GM21447 (cell line): ENCODE results near the gene TNFSF4.

Source experiments
- ATAC-seq: cut with Tn5 transposase; IDR thresholded peaks from one replicate; pipeline ENCODE4 v1.9.1; 2021; ENCODE audit not compliant: unreplicated experiment

TNFSF4 gene

DNA sequence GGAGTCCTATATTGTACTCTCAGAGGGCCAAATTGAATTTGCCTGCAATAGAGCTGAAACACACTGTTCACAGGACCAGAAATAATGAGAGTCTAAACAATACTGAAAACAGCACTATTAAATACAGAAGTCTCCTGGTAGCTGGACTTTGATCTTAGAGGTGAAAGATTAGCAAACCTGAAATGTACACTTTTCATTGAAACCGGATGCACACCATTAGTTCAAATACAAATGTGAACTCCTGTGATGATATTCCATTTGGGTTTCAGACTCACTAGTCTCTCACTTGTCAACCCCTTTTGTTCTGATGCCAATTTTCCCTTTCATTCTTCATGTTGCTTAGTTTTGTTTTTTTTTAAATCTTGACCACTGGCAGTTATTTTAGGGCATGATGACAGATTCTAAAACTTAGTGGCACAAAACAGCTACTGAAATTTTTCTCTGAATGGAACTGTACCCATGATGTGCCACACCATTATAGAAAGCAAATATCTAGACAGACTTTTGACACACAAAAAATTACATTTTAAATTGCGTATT lies 5.9 kb upstream of the TNFSF4 start:
- ATAC-seq = peak; percentile 77

DNA sequence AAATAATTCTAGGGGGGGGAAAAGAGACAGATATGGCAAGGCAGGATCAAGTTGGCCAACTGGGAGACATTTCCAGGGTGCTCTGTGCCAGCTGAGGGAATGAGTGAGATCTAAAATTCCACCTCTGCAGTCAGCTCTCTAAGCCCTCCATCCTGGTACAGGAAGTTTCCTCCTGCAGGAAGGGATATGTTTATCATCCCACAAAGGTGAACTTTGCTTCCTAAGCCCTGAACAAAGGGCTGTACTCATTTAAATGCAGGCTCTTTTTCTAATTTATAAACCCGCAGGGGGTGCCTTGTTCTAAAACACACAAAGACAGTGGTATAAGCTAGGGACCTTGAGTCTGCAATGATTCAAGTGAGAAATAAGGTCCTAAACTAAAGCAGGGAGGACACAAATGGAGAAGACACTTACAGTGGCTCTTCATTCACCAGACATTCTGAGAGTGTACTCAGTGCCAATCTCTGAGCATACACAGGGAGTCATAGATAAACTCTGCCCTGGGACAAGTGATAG lies 3.6 kb upstream of the TNFSF4 start:
- ATAC-seq = no peak

DNA sequence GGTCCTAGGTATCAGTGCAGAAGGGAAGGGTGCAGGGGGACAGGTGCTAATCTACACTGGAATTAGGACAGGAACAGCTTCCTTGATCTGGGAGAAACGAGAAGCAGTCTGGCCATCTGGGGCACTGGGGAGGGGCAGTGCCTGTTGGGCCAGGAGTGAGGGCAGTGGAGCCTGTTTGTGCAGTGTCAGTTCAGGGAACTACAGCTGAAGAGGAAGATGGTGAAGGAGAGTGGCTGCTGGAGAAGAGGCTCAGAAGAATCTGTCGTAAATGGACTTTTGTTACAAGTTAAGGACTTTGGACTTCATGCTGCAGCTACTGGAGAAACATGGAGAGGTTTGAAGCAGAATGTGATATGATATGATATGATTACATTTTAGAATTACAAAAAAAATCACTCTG lies 3.2 kb upstream of the TNFSF4 start:
- no peak for ATAC-seq

DNA sequence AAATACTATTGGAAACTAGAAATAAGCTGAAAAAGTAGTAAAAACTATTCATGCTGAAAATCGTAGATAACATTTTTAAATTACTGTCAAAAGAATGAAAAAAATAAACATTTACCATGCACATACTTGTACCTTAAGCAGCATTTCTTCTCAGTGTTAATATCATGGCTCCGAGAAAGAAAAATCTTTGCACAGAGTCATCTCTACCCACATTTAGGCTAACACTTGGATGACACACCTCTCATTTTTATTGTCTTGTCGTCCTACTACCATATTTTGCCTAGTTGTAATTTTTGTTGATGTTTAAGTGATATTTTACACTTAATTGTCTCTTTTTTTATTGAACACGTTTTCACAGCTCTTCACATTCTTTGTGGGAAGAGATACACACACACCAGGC lies 1.7 kb upstream of the TNFSF4 start:
- no peak for ATAC-seq

DNA sequence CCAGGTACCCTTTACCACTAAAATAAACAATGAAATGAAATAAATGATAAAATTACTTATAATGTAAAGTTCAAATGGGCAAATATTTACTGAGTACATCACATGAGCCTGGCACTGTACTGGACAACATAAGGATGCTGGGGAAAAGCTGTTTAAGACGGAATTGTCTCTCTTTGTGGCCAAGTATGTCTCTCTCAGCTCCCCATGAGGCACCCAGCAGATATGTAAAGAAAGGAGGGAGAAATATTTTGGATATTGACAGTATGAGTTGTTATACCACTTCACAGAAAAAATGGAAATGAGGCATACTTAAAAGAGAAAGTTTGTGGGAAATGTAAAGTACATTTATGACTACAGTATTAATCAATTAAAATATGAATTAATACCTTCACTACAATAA lies 1.0 kb upstream of the TNFSF4 start:
- ATAC-seq = no peak

DNA sequence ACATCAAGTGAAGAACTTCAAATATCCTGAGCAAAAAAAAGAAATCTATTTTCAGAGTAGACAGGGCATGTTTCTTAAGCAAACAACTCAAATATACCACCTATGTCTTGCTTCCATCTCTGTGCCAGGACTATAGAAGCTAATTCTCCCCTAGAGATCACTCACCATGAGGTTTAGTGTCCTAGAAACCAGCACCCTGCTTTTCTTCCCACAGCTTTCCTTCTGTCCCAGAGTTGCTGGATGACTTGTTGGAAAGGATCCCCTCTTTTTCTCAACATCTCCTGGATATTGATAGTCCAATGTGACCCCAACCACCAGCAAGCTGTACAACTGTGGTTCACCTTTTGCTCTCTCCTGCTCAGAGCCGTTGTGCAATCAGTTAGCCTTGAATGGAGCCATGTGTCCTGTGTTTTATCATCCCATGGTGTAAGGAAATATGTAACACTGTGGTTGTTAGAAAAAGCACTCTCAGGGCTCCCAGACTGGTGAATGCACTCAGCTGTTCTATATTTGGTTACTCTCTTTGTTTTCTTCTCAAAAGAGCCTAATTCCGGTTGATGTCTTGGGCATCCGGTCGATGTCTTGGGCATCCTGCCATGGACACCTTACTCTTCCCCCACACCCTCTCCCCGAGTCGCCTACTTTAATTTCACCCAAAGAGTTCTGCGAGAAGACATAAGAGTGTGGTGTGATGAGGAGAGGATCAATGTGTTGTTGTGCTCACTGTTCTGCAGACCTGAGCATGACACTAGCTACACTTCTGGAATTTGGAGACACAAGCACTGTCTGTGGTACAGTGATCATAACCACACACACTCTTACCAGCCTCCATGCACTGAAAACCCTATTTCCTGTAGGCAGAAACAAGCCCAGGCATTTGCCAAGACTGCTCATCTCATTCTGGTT lies 1.7 kb downstream of the TNFSF4 start:
- ATAC-seq = no peak

DNA sequence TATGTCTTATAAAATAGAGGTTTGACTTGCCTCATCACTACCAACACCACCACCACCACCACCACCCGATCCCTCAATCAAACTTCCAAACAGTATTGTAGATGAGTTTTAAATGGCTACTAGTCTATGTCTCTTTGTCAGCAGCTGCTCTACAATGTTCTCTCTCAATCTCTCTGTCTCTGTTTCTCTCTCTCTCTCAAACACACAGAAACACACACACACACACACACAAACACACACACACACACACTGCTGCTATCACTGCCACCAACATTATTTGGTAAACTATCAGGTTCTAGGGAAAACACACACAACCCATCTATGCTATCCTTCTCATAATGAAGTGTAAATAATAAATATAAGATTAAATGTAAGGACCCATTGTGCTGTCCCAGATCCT lies 2.4 kb downstream of the TNFSF4 start:
- no peak for ATAC-seq

DNA sequence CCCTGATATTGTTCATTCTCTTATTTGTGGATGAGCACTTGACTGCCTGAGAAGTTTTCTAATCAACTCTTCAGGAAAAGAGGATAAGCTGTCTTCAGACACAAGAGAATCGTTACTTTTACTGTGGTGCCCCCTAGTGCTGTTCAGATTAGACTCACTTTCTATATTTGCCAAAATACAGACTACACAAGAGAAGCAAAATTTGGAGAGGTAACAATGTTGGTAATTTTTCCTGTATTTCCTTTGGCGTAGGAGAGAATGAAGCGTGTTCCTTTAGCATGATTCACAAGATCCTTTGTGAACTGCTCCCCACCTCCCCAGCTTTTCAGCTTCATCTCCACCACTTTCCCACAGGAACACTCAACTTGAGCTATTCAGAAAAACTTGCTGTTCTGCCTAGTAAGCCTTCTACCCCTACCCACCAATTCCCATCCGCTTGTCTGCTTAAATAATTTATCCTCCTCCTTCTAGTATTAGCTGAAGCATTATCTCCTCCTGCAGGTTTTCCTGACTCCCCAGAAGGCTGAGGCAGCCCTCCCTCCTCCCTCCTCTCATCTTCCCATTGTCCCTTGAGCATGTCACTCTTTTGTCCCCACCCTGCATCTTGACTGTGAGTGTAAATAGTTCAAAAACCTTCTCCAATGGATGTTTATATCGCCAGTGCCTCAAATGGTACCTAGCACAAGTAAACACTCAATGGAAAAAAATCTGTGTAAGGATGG lies 4.5 kb downstream of the TNFSF4 start:
- ATAC-seq = no peak

DNA sequence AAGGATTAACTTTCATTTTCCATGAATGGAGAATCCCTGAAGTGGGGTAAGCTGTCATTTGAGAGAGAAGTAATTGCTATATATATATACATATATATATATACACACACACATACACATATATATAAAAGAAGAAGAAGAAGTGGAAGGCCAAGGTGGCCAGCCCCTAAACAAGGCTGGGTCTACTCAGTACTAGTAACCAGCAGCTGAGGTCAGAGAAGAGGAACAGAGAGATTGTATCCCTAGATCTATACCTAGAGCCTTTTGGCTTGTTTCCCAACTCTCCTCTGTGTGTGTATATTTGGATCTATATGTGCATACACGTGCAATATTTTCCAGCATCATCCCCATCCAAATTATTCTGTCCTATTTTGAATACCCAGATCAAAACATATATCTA lies 5.2 kb downstream of the TNFSF4 start:
- ATAC-seq = no peak

DNA sequence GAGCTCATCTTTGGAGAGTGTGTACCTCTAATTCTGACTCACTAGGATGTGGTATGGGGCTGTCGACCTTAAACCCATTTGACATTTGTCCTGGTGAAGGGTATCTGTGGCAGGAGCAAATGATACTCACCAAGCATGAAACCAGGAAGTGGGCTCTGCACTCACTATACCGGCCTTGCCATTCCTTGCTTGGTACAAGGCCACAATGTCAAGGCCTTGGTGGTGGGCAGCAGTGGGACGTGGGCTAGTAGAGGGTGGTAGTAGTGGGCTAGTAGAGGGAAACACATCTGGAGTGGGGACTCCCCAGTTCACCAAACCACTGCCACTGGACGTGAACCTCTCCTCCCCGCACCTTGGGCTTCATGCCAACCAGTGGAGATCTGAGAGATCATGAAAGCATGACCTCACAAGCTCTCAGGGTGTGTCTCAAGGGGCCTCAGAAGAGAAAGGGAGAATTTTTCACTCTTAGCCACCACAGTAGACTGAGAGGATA lies 11.5 kb downstream of the TNFSF4 start:
- ATAC-seq = peak; percentile 78

DNA sequence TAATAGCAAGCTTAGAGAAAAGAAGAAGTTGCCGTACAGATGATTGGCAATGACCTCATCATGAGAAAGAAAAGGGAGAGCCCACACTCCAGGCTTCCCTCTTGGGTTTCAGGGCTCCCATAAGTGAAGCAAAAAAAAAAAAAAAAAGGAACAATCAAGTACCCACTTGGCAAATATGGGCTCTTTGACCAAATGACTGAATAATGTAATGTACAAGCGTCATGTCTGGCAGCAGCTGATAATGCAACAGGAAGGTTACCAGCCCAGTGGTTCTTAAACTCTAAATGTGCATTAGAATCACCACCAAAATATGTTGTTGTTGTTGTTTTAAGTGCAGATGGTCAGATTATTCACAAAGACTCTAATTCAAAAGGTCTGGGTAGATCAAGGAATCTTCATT lies 13.5 kb downstream of the TNFSF4 start:
- no peak for ATAC-seq

DNA sequence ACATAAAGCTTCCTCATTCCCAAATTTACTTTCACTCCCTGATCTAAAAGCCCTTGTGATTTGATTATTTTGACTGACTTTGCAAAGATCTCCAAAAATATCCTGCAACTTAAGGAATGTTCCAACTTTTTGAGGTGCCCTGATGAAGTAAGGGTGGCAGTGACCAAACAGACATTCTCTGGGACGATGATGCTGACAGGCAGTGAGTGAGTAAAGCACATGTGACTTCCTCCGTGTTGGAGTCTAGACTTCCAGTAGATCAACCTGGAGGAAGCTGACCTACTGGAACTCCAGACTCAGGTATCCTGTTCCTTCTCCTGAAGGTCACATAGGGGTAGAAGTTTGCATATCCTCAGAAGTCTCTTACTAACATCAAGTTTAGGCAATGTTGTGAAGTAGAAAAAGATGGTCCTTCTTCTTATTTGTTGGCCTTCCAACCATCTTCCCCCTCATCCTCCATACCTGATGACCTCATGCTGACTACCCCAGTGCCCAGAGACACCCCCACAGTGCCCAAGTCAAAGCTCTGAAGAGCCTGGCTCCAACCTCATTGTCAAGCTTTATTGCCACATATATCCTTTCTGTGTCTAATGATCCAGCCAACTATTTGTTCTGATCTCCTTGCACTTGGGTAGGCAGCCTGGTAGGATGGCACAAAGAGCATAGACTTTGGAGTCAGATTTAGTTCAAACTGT lies 16.0 kb downstream of the TNFSF4 start:
- no peak for ATAC-seq

DNA sequence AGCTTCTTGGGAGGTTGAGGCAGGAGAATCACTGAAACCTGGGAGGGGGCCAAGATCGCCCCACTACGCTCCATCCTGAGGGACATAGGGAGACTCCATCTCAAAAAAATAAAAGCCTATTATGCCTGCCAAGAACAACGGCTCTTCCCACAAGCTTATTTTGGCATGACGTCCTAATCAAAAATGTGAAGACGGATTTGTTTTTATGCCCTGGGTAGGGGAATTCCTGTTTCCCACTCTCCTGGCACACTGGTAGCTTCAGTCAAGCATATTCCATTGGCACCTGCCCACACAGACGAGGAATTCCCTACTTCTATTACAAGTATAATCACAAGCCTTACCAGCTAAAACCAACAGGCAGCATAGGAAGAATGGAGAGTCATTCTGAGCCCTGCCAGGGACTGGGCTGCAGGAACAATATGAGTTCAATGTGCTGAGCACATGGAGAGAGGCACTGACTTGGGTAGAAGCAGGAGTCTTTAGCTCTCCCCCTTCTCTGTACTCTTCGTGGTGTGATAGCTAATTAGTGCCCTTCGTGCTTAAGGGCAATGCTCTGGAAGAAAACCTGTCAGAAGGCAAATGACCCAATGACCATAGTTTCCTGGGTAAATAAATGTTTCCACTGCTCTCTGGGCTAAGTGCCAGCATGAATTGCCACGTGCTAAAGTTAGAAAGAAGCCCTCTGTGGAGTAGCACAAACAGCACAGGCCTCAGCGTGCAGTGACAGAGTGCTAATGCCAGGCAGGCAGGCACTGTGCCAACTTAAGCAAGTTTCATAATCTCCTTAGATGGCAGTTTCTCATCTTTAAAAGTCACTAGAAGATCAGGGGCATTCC lies 16.8 kb downstream of the TNFSF4 start:
- ATAC-seq = no peak

DNA sequence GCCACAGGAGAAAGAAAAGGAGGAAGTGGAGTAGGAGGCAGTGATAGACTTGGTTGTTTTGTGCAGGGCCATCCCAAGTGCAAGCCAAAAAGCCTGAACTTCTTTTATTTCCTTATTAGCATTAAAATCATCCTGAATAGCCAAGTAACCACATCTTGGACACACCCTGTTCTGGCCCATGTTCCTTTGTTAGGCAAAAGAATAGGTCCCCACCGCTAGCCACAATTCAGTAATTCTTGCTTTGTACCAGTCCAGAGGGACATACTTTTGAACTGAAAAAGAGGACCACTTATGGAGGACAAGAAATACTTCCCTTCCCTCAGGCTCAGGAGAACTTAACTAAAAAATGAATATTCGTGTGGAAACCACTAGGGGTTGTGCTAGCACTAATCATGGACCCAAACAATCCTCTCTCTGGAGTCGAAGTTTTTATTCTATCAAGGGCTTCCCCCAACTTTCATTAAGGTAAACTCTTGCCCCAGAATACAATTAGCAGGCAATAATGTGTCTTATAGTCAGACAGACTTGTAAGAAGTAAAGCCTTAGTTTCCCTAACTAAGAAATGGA lies 19.4 kb downstream of the TNFSF4 start:
- no peak for ATAC-seq

DNA sequence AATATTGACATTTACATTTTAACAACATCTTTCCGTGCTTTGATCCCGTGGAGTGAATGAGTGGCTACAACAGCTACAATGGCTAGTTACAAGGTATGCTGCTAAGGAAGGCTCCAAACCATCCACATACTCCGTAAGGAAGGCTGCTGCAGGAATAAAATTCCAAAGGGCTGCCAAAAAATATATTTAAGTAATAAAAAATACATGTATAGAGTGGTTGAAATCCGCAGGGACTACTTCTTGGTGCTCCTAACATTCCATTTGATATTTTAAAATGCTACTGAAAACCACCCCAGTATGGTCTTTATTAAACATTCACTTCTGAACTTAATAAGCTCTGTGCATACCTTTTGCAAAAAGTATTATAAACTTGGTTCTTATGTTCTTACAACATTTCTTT lies 25.3 kb downstream of the TNFSF4 start:
- no peak for ATAC-seq

DNA sequence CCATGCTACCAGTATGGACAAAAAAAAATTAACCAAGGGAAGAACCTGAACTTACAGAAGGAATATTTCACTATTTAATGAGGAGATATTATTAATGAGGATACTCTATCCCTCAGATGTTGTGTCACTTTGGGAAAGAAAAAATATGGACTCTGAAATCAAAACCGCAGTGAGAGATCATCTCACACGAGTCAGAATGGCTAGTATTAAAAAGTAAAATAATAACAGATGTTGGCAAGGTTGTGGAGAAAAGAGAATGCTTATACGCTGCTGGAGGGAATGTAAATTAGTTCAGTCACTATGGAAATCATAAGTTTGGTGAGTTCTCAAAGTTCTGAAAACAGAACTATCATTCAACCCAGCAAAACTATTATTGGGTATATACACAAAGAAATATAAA lies 30.9 kb downstream of the TNFSF4 start:
- no peak for ATAC-seq

DNA sequence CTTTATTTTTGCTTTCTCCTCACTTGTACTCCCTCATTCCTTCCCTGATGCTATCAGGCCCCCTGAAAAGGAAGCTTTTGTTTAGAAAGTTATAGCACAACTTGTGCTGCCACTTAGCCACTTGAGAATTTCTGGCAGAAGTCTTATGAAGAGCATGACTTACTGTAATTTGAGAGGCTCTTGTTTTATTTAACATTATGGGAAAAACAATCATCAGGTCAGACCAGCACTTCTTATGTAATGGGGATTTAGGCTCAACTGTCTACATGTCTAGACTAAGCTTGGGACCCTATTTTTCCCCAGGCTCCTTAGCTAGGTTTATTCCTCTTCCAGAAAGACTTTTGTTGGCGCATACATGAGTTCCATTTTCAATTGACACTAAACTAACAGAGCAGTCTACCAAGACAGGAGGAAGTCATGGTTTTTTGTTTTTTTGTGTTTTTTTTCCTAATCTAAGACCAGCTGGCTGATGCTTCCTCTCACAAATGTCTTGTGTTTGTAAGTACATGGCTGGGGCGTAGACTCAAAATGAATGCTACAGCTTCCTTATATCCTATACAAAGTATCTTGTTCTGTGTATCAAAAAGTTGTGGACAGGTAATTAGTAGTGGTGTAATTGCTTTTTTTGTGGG lies 31.5 kb downstream of the TNFSF4 start:
- no peak for ATAC-seq

DNA sequence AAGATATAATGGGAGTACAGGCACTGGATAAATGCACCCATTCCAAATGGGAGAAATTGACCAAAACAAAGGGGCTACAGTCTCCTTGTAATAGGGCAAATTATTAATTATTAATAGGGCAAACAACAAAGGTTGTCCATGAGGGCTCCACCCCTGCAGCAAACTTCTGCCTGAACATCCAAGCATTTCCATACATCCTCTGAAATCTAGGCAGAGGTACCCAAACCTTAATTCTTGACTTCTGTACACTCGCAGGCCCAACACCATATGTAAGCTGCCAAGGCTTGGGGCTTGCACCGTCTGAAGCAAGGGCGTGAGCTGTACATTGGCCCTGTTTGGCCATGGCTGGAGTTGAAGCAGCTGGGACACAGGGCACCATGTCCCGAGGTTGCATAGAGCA lies 33.7 kb downstream of the TNFSF4 start:
- ATAC-seq = no peak

DNA sequence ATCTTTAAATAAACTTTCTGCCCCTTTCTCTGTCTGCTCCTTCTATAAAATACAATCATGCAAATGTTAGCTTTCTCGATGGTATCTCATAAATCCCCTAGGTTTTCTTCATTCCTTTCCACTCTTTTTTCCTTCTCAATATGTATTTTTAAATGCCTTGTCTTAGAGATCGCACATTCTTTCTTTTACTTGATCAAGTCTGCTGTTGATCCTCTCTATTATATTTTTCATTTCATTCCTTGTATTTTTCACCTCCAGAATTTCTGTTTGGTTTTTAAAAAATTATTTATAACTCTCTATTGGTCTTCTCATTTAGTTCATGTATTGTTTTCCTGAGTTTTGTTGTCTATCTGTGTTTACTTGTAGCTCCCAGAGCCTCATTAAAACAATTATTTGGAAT lies 36.0 kb downstream of the TNFSF4 start:
- no peak for ATAC-seq
